Measurements from ENCODE around the gene CAB39L.

CAB39L gene

DNA sequence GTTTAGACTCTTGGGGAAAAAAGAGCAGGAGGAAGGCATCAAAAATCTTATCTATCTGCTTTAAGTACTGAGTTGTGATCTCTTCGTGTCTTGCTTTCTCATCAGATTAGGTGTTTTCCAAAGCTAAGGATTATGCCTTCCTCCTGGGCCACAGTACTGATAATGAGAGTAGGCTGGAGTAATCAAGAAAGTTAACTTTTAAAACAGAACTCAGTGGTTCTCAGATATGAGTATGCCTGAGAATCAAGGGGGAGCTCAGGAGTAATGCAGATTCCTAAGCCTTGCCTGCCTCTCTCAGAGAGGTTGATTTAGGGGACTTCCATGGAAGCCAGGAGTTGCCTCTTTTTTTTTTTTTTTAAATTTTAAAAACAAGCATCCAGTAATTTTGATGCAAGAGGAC is 172.6 kb downstream of the CAB39L start:
- no peak for DNase-seq

DNA sequence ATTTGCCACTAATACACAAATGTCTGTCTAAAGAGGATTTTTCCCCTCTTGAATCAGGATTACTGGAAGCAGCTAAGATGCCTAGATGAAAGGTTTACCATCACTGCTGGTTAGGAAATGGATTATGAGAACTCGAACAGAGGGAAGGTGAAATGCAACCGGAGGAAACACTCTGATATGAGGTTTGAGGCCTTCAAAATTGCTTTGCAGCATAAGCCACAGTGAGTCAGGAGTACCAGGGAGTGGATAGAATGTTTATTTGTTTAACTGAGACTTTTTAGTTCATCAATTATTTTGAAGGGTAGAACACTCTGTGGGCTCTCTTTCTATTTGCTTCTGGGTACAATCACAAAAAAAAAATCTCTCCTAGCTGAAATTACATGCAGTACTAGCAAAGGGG is 178.0 kb downstream of the CAB39L start:
- no peak for DNase-seq

- no peak for DNase-seq
Observed at GRCh38 chr13:49262634-49263033, 181.2 kb downstream of the CAB39L start.

GRCh38 chr13:49259586-49259985 is 184.3 kb downstream of the CAB39L start:
- DNase-seq: no peak

Measured in bone marrow (tissue), 2 donors.